Hepatocyte (in vitro differentiated cells): ENCODE data around the gene UMAD1.

Source experiments
- CTCF ChIP-seq: fragments of 200-600 bp; sonication (generic); IDR thresholded peaks from 2 replicates; pipeline ENCODE4 v1.5.1; 2016; ENCODE audit warnings: antibody characterized with exemption, mild to moderate bottlenecking; ENCODE audit not compliant: poor library complexity
- EZH2 ChIP-seq: fragments of 200-600 bp; sonication (generic); IDR thresholded peaks from 2 replicates; pipeline ENCODE4 v1.6.1; 2016; ENCODE audit warnings: antibody characterized with exemption, mild to moderate bottlenecking, borderline replicate concordance

DNA sequence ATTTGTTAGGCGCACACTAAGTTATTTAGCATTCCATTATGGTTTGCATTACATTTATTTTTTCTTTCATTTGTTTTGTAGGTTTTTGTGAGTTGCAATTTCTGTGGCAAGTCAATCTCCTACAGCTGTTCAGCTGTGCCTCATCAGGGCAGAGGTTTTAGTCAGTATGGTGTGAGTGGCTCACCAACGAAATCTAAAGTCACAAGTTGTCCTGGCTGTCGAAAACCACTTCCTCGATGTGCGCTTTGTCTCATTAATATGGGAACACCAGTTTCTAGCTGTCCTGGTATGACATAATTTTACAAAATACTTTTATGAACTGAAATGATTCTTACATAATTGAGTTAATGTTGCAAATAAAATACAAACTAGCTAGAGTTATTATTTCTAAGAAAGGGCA, 44.4 kb upstream of the UMAD1 start:
- no peak for TF ChIP-seq CTCF
- TF ChIP-seq EZH2 = no peak
